ENCODE measurements around the gene MFNG.

GRCh38 chr22:37453696-37454095, 32.5 kb downstream of the MFNG start:
- no peak for TF ChIP-seq CTCF (IDR thresholded peaks at IDR 0.05)
- no peak for TF ChIP-seq EZH2 (IDR thresholded peaks at IDR 0.05)

Data from neural progenitor cell (in vitro differentiated cells).